Measurements from ENCODE around the gene ANKRD63.

Gene ANKRD63

DNA sequence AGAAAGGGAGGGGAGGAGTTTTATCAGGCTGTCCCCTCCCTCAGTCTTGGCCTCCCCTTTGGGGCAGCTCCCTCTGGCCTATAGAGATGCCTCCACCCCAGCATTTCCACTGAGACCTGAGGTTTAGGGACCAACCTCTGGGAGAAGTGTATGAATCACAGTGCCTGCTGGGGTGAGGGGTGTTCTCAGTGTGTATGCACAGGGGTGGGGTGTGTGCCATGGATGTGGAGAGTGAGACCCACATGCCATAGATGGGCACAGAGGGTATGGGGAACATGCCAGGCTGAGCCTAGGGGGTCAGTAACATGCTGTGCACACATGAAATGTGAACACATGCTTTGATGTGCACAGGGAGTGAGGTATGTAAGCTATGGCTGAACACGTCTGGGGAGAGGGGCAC, 12.4 kb upstream of the ANKRD63 start:
- no peak for DNase-seq

DNA sequence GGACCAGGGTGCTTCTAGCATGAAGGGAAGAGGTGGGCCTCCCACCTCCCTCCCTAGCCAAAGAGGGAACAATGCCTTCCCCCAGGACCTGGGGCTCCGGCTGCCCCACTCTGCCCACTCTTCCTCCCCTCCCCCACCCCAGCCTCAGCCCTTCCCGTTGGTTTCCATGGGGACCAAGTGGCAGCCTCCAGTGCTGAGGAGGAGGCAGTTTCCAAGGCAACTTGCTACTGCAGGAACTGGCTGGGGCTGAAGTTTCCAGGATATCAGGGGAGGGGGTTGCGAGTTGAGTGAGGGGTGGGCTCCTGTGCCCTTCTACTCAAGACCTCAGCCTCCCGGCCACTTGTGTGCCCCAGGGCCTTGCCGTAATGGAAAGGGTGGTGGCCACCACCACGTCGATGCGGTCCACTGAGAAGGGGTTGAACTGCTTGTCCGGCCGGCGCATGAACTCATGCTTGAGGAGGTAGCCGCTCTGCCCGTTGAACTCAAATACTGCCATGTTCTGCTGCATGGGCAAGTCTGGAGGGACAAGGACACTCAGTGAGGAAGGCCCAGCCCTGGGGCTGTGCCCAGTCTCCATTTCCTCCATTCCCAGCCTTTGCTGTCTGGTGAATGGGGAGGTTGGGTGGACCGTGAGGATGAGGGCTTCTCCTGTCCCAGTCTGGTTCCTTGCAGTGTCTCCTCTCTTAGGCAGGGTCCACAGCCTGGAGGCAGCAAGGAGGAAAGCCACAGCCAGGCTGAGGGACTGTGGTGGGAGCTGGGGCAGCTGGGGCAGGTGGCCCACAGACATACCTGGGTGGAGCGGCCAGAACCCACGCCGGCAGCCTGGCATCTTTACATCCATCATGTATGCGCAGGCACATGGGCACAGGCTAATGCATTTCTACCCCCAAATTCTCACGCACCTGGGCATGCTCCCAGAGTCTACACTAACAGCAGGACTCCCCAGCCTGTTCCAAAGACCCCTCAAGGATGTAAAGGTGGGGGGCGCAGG, 11.3 kb upstream of the ANKRD63 start:
- no peak for DNase-seq

DNA sequence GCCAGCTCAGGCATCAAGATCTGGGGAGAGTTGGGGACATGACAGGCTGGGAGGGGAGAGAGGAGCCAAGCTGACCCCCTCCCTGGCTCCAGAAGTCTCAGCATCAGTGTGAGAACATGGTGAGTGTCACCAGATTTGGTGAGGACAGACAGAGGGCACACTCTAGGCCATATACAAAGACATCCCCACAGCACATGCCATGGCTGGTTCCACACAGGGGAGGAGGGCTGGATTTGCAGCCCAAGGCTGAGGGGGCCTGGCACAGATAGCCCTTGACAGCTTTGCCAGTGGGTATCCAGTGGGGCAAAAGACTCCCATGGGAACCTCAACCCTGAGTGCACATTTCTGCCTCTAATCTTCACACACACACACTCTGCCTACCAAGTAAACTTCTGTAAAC, 10.1 kb upstream of the ANKRD63 start:
- no peak for DNase-seq

DNA sequence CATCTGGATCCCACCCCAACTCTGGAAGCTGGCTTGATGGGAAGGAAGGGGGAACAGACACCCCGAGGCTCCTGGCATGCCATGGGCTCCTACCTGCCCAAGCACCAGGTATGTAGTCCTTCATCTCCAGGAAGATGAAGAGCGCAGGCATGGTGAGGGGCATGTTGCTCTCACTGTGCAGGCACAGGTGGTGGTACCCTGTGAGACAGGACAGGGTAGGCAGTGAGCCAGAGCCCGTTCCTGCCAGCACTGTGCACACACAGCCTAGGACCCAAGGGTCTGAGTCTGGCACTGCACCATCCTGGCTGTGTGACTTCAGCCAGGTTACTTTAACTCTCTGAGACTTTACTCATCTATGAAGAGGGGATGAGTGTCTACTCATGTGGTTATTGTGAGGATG, 9.4 kb upstream of the ANKRD63 start:
- no peak for DNase-seq

DNA sequence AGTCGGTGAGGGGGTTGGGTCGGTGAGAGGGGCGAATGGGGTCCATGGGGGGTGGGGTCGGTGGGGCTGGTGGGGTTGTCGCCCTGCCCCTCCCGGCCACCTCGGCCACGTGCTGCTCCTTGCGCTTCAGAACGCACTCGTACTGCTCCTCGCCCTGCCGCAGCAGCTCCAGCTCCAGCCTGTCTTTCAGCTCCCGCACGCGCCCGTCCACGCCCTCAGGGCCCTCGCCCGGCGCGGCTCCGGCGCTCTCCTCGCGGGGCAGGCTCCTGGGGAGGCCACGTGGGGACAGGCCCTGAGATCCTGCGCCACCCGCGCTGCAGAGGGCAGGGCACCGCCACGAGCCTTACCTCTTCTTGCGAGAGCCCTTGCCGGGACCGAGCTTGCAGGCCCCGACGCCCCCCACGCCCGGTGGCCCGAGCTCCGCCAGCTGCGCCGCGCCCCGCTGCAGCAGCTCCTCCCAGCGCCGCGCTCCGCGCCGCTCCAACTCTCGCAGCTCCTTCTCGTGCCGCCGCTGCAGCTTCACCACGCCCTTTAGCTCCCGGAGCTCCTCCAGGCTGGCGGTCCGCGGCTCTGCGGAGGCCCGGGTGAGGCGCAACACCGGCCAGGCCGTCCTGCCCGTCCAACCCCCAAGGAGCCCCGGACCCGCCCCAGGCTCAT, 8.2 kb upstream of the ANKRD63 start:
- DNase-seq, result no peak

DNA sequence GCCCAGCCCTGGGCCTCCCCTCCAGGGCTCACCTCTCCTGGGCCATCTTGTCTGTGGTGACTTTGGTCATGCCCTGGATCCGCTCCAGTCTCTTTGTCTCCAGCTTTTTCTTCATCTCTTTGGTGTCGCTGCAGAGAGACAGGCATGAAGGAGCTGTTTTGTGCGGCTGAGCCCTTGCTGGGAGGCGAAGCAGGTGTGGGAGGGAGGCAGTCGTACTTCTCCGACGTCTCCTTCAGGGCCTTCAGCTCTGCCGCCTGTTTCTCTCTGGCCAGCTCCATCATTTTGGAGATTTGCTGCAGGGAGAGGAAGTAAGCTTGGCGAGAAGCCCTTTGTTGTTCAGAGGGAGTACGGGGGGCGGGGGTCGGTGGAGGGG, 7.7 kb upstream of the ANKRD63 start:
- DNase-seq, result no peak

DNA sequence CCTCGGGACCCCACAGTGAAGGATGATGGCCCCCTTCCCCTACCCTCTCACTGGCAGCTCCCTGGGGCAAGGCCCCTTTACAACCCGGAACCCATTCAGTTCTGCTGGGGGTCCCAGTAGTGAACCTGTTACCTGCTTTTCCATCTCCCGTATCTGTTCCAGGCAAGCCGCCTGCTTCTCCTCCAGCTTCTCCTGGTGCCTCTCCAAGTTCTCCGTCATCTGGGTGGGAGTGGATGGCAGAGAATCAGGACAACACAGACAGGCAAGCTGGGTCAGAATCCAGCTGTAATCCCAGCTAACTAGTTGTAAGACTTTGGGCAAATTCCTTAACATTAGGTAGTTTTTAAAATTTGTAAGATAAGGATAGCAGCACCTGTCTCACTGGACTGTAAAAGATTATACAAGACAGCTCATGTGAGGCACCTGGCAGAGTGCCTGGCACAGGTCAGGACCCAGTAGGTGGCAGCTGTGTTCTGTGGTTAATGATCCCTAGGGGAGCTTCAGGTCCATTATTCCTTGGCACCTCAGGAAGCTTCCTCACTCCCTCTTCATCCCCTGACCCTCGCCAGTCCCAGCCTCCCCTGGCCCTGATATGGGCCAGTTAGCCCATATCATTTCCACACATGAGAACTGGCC, 6.4 kb upstream of the ANKRD63 start:
- no peak for DNase-seq

DNA sequence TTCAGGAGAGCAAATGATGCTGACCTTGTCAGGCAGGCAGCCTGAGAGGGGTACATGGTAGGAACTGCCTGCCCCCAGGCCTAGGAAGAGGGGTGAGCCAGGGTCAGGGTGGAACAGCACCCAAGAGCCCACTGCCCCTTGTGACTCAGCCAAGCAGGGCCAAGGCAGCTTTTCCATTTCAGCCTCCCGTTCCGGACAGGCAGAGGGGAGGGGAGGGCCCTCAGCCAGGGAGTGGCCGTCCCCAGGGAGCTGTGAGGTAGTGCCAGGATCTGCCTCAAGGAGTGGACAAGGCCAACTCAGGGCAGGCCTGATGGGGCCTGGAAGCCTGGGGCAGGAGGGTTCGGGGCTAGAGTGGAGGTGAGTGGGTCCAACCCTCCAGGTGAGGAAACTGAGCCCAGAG, 5.1 kb upstream of the ANKRD63 start:
- no peak for DNase-seq

DNA sequence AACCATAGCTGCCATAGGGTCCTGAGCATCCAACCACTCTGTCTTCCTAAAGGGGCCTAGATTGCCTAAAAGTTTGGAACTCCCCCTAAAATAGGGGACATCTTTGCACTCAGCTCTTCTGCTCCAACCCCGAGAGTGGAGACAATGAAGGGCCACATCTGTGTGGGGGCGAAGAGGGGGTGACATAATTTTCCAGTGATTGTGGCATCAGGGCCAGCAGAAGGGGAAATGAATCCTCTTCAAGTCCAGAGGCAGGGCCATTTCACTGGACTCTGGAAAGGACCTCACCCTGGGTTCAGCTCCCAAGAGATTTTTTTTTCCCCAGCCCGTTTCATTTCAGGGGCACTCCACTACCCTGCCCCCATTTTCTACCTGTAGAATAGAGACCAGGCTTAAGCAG, 4.6 kb upstream of the ANKRD63 start:
- no peak for DNase-seq

DNA sequence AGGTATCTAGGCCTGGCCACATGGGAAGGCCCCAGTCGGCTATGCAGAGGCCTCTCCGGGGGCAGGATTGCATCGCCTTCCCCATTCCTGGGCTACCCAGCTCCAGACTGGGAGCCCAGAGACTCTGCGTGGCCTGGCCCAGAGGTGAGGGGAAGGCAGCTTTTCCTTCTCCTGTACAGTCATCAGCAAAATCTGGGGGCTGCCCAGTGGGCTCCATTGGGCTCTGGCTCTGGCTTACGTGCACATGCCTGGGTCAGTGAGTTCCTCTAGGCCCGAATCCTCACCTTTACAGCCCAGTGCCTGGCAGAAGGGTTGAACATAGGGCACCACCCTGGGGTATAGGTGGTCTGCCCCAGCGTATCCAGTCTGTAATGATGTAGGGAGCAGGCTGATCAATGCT, 3.9 kb upstream of the ANKRD63 start:
- no peak for DNase-seq

DNA sequence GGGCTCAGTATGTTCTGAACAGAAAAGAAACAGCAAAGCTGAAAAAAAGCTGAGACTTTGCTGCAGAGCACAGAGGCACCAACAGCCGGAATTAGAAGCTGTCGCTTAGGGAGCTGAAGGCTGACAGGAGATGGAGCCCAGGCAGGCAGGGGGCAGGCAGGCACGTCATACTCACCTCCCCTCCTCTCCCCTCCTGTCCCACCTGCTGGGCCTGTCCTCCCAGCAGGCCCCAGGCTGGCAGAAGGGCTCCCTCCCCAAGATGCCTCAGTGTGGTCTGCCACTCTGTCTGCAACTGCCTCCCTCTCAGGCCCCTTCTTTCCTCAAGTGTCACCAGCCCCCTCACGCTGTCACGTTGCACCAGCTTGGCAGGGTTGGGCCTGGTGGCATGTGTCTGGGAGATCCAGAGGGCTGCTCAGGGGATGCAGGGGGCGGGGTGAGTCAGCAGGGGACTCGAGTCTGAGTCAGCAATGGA, 3.2 kb upstream of the ANKRD63 start:
- no peak for DNase-seq

DNA sequence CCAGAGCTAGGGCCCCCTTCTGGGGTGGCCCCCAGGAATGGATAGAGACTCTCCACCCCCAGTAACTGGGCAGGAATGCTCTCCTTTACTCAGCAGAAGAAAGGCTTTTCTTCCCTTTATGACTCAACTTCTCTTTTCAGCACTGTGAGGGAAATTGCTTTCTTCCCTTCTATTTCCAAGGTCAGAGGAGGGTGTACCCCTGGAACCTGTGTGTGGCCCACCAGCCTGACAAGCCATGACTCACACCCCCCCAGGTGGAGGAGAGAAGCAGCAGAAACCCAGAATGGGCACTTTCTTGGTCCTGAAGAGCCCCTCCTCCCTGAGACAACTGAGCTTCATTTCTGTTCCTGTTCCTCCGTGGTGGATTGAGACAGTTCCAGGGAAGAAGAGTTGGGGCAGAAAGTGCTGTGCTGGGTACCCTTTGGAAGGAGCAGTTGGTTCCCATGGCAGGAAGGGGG, 2.7 kb upstream of the ANKRD63 start:
- no peak for DNase-seq

DNA sequence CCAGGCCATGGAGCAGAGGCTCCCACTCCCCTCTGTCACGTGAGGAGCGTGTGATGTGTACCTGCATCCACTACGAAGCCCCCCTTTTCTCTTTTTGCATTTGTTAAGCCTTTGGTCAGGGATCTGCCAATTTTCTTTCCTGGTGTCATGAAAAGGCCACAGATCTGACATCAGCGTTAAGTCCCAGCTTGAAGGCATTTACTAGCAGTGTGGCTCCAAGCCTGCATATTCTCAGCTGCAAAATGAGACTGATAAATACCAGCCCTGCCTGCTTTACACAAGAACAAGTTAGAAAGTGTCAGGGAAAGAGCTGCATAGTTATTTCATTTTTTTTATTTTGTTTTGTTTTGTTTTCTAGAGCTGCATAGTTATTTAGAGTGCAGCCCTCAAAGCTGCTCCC, 2.3 kb upstream of the ANKRD63 start:
- DNase-seq, result no peak

DNA sequence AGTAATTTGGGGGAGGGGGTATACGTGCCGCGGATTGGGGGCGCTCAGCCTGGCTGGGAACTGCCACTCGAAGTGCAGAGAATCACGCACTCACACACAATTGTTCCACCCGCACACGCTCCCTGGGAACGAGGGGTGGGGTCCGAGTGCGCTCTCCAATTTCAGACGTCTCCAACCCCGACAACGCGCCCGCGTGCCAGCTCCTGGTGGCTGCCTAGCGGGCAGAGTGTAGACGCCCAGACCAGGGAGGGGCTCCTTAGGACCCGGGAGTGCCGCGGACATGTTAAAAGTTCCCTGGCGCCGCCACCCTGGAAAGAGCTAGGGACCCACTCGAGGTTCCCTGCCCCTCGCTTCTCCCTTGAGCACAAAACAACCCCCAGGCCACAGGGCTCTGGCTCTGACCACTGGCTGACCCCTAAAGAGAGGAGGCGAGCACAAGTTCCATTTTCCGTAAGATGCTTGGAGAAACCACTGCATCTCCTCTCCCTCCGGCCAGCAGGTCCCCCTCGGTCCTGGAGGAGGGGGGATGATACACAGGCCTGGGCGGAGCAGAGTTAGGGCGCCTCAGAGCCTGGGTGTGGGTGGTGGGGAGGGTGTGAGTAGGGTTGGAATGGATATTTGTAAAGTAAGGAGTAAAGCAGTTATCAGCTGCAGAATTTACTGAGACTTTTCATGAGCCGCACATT, 894 bp upstream of the ANKRD63 start:
- no peak for DNase-seq

DNA sequence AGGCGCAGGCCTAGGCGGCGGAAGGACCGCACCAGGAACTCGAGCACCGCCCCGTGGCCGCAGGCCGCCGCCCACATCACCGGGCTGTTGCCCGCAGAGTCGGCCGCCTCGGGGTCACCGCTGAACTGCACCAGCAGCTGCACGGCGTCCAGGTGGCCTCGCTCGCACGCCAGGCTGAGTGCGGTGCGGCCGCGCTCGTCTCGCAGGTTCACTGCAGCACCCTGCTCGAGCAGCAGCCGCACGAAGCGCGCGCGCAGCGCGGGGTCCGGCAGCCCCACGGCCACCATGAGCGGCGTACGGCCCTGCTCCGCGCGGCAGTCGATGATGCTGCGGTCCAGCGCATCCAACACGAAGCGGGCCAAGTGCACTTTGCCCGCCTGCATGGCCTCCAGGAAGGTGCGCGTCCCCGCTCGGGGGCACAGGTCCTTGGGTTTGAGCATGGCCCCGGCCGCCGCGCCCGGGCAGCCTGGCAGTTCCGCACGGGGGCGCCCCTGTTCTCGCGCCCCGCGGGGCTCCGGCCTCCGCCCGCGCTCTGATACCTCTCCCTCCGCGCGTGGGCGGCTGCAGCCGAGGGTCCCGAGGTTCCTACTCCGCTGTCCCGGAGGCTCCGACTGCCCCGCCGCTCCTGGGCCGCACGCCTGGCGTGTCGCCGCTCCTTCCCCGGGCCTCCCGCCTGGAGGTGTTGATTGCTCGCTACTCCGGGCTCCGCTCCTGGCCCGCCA, 556 bp downstream of the ANKRD63 start:
- no peak for DNase-seq

DNA sequence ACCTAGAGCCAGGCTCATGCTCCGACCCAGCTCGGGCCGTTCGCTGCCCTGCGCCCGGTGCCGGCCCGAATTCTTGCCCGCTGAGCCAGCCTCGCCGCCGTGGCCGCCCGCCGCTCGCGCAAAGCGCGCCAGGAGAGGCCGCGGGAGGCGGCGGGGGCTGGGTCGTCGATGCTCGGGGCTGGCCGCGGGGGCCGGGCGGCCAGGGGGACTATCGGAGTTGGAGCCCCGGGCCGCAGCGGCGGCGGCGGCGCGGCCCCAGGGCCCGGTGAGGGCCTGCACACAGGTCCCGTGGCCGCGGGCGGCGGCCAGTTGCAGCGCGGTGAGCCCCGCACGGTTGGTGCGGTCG, 1.1 kb downstream of the ANKRD63 start:
- DNase-seq, result no peak

DNA sequence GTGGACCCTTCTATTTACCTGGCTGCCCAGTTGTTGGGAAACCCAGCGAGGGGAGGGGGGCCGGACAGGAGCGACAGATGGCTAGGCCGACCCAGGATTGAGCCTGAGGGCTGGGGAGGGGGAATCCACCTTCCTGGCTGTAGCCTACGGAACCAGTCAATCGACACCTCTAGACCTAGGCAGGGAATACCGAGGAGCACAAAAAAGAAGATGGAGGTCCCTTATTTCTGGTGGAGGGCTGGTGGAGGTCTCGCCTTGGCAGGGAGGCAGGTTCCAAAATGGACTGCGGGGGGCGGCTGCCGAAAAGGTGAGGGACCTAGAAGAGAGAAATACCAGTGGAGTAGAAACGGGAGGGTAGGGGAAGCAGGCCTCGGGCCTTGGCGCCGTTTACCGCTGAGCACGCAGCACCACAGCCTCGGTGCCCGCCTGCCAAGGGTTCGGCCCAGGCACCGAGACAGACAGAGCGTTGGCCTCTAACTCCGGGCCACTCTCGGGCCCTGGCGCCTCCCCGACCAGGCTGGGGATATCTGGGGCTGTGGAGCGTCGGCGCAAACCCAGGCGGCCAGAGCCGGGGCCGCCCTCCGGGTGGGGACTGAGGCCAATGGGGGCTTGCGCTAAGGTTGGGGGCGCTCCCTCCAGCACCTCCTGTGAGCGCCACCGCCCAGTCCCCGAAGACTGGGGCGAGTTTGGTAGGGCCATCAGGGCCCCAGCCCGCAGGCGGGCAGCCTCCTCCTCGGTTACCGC, 1.6 kb downstream of the ANKRD63 start:
- DNase-seq, result no peak

DNA sequence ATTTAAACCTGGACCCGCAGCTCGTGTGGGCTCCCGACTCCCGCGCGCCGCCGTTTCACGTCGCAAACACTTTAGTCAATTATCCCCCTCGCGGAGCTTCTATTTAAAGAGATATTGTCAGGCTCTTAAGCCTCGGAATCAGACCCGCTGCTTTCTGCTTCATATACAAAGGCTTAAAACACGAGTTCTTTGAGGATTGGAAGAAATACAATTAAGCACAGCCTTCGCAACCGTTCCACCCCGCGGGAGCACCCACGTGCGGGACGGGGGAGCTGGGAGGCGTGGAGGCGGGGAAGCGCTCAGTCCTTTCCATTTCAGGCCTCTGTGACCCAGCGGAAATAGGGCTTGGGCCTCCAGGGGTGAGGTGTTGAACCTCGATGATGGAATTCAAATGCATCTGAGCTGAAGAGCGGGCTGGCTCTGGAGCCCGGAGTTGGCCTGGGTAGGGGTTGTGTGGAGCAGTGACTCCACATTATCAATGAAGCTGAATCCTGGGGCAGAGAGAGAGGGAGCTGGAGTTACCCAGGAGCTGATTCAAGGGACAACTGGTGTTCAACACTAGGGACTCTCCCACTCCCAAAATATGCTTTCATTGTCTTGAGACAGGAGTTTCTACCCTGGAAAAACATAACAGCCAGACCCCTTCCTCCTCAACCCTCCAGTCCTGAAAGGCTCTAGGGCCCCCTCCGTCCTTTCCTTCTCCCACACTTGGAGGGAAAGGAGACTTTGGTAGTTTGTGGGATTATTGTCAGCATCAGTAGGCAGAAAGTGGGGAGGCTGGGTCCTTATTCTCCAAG, 2.4 kb downstream of the ANKRD63 start:
- no peak for DNase-seq

DNA sequence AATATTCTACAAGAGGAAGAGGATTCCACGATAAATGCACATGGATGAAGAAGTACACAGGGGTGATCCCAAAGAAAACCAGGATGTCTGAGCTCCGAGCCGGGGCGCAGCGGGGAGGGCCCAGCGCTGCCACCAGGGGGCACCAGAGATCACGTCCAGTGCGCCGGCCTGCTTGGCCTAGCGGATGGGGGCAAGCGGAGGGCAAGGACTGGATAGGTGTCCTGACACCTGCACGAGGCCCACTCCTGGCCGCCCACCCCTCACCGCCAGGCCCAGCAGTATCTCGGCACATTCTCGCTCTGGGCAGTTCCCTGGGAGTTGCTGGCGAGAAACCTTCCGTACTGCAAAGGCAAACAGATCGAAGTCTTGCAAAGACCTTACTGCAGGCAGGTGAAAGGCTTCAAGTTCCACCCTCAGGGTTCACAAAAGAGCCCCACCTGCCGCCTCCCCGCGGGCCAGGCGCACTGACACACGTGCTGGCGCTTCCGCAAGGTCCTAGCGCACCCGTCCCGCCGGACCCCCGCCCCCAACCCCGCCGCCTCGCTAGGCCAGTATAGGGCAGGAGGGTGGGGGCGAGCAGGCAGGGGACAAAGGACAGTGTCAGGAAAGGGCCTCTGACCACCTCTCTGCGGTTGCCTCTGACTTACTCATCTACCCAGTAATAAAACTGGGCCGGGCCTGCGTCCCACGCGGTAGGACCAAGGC, 3.3 kb downstream of the ANKRD63 start:
- DNase-seq, result no peak

DNA sequence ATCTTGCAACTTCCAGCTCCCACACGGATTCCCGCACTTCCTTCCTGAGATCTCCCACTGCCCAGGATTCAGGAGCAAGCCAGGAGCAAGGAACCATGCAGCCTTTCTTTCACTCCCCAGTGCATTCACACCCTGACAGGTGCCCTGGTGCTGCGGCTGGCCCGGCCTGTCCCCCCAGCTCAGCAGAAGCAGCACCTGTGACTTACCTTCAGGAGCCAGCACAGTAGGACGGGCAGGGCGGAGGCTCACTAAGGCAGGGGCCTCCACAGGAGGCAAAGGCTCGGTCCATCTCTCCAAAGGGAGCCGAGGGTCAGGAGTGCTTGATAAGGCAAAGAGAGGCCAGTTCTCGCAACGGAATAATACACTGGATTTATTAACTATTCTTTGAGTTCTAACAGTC, 4.8 kb downstream of the ANKRD63 start:
- DNase-seq, result no peak
